ENCODE results near the gene EPB41L4A.

DNA sequence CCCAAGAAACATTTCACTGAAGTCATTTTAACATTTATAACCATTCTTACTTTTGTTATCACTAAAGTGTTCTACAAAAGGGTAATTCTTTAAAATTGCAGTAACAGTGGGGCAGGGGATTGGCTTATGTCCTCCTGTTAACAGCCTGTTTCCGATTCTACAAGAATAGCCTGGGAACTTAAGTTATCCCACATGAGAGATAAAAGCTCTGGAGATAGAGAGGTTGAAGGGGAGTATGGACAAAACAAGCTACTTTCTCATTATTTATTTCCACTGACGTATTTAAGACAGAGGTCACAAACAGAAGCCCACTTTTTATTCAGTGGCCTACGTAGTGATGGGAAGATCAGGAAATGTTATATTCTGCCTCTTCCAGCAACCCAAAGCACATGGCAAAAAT lies 98.7 kb downstream of the EPB41L4A start:
- TF ChIP-seq, protein P1, sequence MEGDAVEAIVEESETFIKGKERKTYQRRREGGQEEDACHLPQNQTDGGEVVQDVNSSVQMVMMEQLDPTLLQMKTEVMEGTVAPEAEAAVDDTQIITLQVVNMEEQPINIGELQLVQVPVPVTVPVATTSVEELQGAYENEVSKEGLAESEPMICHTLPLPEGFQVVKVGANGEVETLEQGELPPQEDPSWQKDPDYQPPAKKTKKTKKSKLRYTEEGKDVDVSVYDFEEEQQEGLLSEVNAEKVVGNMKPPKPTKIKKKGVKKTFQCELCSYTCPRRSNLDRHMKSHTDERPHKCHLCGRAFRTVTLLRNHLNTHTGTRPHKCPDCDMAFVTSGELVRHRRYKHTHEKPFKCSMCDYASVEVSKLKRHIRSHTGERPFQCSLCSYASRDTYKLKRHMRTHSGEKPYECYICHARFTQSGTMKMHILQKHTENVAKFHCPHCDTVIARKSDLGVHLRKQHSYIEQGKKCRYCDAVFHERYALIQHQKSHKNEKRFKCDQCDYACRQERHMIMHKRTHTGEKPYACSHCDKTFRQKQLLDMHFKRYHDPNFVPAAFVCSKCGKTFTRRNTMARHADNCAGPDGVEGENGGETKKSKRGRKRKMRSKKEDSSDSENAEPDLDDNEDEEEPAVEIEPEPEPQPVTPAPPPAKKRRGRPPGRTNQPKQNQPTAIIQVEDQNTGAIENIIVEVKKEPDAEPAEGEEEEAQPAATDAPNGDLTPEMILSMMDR (conservative IDR thresholded peaks at IDR 0.05 in 1 of 2, IDR thresholded peaks at IDR 0.05 in 1 of 2; ENCODE audit: low read depth in 1 of 2, low read length in 2 of 2), result no peak
- TF ChIP-seq EZH2 (IDR thresholded peaks at IDR 0.05; ENCODE audit: low read length, missing control alignments), result no peak

Measured in fibroblast of lung (primary cell).